Neural progenitor cell (in vitro differentiated cells): ENCODE measurements around the gene MYH6.
"Not testable (repeated sequence)": the region's sequence is repeated elsewhere in the genome, so short reads cannot be mapped to it uniquely, and the experiment has no call there.

Experiments used
- CTCF ChIP-seq: fragments of 200-600 bp; sonication (generic); IDR thresholded peaks from 2 replicates; pipeline ENCODE4 v1.5.1; 2017; ENCODE audit warnings: antibody characterized with exemption, mild to moderate bottlenecking
- EZH2 ChIP-seq: fragments of 200-600 bp; sonication (generic); IDR thresholded peaks from 2 replicates; pipeline ENCODE4 v1.6.1; 2017; ENCODE audit warnings: antibody characterized with exemption, mild to moderate bottlenecking, moderate library complexity
- EZH2phosphoT487 ChIP-seq: fragments of 200-600 bp; sonication (generic); IDR thresholded peaks from 2 replicates; pipeline ENCODE4 v1.6.1; 2017; ENCODE audit warnings: antibody characterized with exemption

DNA sequence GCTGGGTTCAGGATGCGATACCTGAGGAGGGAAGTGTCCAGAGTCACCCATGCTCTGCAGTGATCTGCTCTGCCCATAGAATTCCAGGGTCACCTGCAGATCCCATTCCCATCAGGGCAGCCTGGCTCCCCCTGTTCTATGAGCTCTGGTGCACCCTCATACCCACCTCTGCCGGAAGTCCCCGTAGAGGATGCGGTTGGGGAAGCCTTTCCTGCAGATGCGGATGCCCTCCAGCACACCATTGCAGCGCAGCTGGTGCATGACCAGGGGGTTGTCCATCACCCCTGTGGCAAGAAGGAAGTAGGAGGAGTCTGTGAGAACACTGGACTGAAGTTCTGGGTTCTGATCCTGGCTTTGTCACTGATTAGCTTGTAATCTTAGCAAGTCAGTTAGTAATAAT is 17.7 kb upstream of the MYH6 start:
- not testable (repeated sequence) for TF ChIP-seq CTCF, EZH2phosphoT487, EZH2
